Stromal cell of bone marrow (primary cell): ENCODE results near the gene CAMK2A.

Experiments used
- DNase-seq: peaks from one replicate; pipeline ENCODE4 v3.0.0-alpha.2; 2012; ENCODE audit warnings: low read depth

CAMK2A gene

DNA sequence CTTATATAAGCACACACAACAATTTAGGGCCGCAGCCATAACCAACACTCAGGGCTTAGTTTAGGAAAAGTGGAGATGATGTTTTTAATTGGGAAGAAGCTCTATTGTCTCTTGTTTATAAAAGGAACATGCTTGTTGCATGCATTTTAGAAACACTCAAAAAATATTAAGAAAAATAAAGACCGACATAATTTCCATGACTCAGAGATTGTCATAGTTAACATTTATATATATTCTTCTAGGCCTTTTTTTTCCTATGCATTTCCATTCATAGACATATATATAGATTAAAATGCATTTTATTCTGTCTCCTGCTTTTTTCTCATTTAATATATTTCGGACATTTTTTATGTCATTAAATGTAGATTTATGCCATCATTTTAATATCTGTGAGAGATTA lies 26.7 kb upstream of the CAMK2A start:
- DNase-seq = no peak

- DNase-seq = no peak
Observed at GRCh38 chr5:150315245-150315644, 25.7 kb upstream of the CAMK2A start.

DNA sequence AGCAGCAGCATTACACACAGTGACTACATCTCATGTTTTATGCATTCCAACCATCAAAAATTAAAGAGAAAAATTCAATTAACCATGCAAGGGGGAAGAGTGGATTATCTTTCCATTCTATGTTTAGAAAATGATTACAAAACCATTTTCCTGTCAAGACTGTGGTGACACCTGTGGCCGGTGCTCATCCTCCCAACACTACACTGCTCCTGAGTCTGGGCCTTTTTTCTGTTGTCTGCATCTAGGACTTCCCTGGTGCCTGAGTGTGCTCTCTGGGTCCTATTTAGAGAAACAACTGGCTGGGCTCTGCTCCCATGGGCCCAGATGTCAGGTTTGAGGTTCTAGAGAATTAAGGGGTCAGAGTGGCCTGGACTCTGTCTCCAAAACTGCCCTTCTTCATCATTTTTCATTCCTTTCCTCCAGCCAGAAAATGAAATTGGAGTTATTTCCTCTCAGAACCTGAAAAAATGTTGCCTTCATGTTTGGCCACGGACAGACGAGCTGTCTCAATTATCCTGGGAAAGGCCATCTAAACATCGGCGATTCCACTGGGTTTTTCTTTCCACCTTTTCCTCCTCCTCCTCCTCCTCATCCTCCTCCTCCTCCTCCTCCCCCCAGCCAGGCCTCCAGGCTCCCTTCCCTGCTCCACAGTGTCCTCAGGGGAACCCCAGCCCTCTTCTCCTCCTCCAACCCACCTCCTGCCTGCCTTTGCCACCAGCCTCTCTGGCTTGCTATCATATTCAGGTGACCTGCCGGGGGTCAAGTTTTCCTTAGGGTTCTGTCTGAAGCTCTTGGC lies 24.5 kb upstream of the CAMK2A start:
- DNase-seq = no peak

DNA sequence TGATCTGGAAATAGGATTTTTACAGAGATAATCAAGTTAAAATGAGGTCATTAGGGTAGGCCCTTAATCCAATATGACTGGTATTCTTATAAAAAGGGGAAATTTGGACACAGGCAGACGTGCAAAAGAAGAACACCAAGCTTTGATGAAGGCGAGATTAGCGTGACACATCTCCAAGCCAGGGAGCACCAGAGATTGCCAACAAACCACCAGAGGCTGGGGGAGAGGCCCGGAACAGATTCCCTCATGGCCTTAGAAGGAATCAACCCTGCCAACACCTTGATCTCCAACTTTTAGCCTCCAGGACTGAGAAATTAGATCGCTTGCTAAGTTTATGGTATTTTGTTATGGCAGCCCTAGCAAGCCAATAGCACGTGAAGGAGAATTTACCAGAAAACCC lies 23.9 kb upstream of the CAMK2A start:
- DNase-seq = no peak

DNA sequence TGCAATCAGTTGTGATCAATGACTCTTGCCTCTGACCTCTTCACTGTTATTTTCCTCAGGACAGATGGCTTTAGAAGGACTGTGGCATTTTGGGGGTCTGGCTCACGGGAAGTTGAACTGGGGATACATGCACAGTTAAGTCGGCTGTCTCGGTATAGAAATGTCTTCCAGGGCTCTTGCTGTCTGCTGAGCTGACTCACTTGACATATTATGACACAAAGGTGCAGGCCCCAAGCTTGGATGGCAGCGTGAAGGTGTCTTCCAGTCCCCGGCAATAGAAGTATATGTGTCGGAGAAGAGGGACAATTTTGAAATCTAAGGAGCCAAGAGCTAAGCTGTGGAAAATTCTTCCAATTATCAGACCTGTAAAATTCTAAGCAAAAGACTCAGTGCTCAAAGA lies 22.9 kb upstream of the CAMK2A start:
- no peak for DNase-seq

- no peak for DNase-seq
Observed at GRCh38 chr5:150311015-150311692, 21.6 kb upstream of the CAMK2A start.

- no peak for DNase-seq
Observed at GRCh38 chr5:150310246-150310645, 20.7 kb upstream of the CAMK2A start.

- no peak for DNase-seq
Observed at GRCh38 chr5:150309886-150310239, 20.3 kb upstream of the CAMK2A start.

- DNase-seq = no peak
Observed at GRCh38 chr5:150309101-150309885, 19.7 kb upstream of the CAMK2A start.

GRCh38 chr5:150307617-150308426 lies 18.2 kb upstream of the CAMK2A start:
- DNase-seq = no peak

- no peak for DNase-seq
Observed at GRCh38 chr5:150306775-150307174, 17.2 kb upstream of the CAMK2A start.

- DNase-seq = no peak
Observed at GRCh38 chr5:150305557-150305956, 16.0 kb upstream of the CAMK2A start.

DNA sequence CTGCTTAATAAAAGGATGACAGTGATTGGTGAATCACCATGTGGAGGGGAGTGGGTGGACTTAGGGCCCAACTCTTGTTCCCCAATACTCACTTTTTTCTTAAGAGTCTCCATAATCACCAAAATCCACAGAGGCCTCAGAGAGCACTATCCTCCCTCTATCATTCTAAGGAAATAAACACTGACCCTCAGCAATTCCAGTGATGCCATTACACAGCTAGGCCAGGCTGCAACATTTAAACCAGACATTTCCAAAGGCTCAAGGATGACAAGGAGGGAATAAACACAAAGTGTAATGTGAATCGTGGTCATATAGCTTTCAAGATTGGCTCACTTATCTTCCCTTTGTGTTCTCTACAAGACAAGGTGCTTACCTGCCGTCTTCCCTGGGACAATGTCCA lies 15.5 kb upstream of the CAMK2A start:
- DNase-seq = no peak

- DNase-seq = no peak
Observed at GRCh38 chr5:150304481-150305081, 15.0 kb upstream of the CAMK2A start.

DNA sequence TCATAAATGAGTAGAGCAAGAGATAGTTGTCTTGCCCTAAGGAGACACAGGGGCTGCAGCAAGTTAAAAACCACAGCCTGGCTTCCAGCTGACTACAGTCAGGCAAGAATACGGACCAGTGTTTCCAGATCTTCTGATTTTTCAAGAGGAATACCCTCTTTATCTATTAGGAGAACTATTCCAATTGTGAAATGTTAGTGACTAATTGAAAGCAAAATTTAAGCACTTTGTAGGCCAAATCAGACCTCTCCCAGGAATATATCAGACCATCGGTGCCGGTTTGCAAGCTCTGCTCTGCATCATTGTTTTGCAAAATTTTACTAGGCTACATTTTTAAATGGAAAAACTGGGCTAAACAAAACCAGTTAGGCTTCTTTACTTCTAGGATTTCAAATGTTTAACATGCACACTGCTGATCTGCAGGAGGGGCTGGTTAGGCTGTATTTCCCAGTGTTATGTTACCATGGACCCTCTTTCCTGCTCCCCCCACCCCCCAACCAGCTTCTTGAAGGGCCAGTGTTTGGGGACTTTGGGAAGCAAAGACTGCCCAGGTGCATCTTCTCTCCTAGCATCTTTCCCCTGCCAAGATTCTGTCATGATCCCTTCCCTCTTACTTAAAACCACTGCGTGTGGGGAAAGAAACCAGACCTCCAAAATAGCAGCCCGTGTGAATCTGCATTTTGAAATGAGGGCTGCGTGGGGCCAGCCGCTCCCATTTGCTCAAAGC lies 14.2 kb upstream of the CAMK2A start:
- DNase-seq = no peak

DNA sequence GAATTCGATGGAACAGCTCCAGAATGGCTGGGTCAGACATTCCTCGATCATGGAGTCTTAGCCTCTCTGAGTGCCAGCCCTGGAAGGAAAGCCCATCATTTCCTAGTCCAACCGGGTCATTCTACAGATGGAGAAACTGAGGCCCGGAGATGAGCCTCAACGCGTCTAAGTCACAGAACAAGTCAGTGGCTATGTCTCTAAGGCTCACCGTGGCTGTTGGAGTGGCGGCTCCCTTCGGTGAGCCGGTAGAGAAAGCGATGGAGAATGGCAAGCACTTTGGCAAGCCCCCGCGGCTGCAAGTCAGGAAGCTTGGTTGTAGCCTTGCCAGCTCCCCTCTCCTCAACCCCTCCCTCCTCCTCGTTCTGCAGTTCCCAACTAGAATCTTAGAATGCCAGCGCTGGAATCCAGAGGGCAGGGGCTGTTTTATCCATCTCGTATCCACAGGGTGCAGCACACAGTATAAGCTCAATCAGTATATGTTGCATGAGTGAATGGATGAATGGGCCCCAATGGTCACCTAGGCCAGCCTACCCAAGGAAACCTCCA lies 13.6 kb upstream of the CAMK2A start:
- no peak for DNase-seq

GRCh38 chr5:150302301-150303069 lies 12.9 kb upstream of the CAMK2A start, which contains the start of gene ARSI:
Gene ARSI, minus strand, starts transcription at chr5:150302905. Its CDS starts 532 bp downstream, at chr5:150302373.
- peak; percentile 43 for DNase-seq

DNA sequence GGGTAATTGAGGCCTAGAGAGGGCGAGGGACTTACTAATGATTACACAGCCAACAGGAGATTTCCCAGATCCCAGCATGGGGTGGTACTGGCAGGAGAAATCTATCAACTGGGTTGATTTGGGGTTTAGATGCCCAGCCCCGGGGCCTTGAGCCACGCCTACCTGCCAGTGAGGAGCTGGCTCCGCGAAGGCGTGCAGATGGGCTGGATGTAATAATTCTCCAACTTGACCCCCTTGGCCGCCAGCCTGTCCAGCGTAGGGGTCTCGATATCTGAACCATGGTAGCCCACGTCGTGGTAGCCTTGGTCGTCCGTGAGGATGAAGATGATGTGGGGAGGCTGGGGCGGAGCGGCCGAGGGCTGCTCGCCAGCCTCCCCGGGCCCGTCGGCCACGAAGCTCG lies 12.3 kb upstream of the CAMK2A start:
- DNase-seq = no peak

- DNase-seq = no peak
Observed at GRCh38 chr5:150301170-150301505, 11.6 kb upstream of the CAMK2A start.
